GM13976 (cell line): ENCODE measurements around the gene NUAK2.
"Not testable (repeated sequence)": the region's sequence is repeated elsewhere in the genome, so short reads cannot be mapped to it uniquely, and the experiment has no call there.

Source experiments
- DNase-seq: peaks from one replicate; pipeline ENCODE4 v3.0.0; 2012; ENCODE audit warnings: low spot score
- in situ Hi-C: fragments of 300-500 bp; cut with MboI; formaldehyde crosslinking; loops from one replicate; pipeline ENCODE4 v1.12.0; 2022; ENCODE audit warnings: low sequenced_read_pairs, mixed read lengths, inconsistent platforms; ENCODE audit not compliant: unreplicated experiment
- TF ChIP-seq, protein P1 (sequence below): IDR thresholded peaks from 2 replicates; pipeline ENCODE4 v1.5.1; 2012; ENCODE audit warnings: borderline replicate concordance, mild to moderate bottlenecking; ENCODE audit not compliant: insufficient read depth; ENCODE audit errors: extremely low read depth, missing control alignments, control extremely low read depth

The NUAK2 gene

DNA sequence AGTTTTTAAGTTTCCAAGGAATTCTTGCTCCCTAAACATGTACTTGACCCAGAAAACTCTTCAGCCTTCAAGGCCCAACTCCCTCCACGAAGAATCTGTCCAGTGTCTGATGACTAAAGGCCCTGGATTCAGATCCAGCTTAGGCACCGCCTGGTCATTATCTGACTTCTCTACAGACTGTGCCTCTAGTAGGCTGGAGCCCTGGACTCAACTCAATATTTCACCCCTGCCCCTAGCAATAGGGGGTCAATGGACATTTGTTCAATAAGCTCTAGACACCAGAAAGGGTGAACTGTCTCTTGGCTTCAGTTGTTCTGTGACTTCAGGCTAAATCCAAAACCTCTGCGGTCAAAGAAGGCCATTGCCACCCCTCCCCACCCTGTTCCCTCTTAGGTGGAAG lies 34.5 kb downstream of the NUAK2 start:
- no peak for DNase-seq
- TF ChIP-seq, protein P1, sequence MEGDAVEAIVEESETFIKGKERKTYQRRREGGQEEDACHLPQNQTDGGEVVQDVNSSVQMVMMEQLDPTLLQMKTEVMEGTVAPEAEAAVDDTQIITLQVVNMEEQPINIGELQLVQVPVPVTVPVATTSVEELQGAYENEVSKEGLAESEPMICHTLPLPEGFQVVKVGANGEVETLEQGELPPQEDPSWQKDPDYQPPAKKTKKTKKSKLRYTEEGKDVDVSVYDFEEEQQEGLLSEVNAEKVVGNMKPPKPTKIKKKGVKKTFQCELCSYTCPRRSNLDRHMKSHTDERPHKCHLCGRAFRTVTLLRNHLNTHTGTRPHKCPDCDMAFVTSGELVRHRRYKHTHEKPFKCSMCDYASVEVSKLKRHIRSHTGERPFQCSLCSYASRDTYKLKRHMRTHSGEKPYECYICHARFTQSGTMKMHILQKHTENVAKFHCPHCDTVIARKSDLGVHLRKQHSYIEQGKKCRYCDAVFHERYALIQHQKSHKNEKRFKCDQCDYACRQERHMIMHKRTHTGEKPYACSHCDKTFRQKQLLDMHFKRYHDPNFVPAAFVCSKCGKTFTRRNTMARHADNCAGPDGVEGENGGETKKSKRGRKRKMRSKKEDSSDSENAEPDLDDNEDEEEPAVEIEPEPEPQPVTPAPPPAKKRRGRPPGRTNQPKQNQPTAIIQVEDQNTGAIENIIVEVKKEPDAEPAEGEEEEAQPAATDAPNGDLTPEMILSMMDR, result no peak
- in situ Hi-C loops, result no loop called here

DNA sequence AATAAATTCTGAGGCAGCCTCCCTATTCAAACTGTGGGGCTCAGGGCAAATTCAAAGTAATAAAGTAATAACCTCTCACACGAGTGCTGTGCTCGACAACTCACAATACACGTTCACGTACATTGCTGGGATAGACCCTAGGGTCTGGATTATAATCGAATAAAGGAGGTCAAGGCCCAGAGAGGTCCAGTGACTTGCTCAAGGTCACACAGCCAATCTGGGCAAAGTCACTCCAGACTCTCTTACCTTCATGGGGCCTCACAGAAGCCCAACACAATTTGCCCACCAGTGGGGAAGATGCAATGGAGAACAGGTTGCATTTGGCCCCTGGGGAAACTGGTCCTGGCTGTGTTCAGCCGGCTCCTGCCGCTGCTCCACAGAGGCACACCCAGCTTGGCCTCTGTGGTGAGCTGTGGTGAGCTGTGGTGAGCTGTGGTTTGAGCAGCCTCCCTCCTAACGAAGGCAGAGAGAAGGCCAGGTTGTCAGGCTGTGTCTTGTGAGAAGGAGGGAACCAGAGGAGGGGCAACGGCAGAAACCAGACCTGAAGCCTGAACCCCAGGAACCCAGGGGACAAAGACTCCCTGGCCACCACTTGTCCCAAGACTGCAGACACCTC lies 35.1 kb downstream of the NUAK2 start:
- peak; percentile 69 for DNase-seq
- in situ Hi-C loops, result no loop called here
- TF ChIP-seq, protein P1, result no peak

DNA sequence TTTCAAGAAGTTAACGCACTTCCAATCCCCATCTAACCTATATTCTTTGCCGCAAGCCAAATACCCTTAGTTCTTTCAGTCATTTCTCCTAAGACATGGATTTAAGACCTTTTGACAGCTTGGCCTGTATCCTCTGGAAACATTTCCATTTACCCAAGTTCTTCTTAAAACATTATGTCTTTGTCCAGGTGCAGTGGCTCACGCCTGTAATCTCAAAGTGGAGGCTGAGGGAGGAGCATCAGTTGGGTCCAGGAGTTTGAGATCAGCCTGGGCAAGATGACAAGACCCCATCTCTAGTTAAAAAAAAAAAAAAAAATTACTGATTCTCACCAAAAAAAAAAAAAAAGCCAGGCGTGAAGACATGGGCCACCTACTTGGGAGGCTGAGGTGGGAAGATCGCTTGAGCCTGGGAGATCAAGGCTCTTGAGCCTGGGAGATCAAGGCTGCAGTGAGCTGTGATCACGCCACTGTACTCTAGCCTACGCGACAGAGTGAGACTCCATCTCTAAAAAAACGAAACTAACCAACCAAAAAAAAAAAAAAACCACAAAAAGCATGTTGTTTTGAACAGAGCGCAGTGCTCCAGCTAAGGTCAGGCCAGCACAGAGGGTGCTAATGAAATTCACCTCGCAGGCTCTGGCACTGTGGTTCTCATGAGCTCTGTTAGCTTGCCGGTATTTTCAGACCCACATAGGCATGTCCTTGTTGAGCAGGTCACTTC lies 36.0 kb downstream of the NUAK2 start:
- TF ChIP-seq, protein P1, result no peak
- peak; percentile 64 for DNase-seq
- in situ Hi-C loops, result no loop called here

DNA sequence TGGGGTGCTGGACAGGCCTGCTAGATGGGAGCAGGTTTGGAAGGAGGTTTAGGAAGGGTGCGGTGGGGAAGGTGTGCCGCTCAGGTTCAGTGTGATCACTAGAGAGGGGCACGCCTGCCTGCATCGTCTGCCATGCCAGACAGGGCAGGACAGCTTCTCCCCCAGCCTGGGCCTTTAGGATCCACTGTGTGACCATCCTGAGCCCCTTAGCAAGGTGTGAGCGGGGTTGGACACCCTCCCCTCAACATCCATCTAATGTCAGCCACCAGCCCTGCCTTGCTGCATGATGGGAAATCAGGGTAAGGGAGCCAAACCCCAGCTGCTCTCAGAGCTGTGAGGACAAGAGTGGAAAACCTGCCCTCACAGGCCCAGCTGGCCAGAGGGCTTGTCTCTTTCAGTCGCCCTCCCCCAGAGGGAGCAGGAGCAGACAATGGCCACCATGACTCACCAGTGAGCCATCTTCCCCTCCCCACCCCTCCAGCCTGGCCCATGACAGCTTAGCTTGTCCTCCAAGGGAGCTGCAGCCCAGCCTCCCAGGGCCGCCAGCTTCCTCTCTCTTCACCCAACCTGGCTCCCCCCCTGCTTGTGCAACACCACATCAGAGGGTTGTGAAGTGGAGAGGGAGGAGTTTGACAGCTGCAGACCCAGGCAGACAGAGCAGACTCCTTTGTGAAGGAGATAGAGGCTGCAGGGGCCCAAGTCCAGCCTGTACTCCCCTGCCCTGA lies 37.0 kb downstream of the NUAK2 start:
- TF ChIP-seq, protein P1, result no peak
- DNase-seq, result peak; percentile 78
- in situ Hi-C loops, result loop anchor here (5.0 kb wide), 1 partner anchor 38 kb away; the partner anchor contains the start of gene NUAK2

DNA sequence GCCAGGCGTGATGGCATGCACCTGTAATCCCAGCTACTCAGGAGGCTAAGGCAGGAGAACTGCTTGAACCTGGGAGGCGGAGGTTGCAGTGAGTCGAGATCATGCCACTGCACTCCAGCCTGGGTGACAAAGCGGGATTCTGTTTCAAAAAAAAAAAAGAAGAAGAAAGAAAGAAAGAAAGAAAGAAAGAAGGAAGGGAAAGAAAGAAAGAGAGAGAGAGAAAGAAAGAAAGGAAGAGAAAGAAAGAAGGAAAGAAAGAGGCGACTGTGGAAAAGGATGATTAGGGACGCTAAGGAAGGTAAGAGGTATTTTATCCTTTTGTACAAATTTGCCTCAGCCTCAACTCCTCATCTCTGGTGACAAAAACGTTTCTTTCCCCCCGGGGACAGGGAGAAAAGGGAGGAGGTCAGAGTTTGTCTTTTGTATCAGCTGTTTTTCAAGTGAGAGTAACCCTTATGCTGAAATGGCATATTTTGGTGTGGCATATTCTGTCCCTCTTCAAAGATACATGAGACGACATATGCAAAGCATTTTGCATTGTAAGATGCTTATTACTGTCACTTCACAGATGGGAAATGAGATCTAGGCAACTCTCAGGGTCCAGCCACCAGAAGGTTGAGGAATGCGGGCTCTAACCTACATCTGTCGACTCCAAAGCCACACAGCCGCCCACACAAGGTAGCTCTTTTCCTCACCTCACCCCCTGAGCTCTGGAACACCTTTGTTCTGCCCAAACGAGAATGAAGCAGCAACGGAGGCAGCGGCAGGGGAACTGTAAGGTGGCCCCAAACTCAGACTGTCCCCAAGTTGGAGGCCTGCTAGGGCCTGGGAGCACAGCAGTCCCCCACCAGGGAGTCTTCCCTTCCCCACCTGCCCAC lies 38.0 kb downstream of the NUAK2 start:
- in situ Hi-C loops, result loop anchor here (5.0 kb wide), 1 partner anchor 39 kb away; the partner anchor contains the start of gene NUAK2
- TF ChIP-seq, protein P1, result no peak

DNA sequence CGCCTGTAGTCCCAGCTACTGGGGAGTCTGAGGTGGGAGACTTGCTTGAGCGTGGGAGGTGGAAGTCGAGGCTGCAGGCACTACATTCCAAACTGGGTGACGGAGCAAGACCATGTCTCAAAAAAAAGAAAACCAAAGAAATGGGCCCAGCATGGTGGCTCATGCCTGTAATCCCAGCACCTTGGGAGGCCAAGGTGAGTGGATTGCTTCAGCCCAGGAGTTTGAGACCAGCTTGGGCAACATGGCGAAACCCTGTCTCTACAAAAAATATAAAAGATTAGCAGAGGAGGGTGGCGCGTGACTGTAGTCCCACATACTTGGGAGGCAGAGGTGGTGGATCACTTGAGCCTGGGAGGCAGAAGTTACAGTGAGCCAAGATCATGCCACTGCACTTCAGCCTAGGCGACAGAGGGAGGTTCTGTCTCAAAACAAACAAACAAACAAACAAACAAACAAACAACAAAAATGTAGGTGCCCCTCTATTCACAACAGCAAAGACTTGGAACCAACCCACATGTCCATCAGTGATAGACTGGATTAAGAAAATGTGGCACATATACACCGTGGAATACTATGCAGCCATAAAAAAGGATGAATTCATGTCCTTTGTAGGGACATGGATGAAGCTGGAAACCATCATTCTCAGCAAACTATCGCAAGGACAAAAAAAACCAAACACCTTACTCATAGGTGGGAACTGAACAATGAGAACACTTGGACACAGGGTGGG lies 40.7 kb downstream of the NUAK2 start:
- DNase-seq, result not testable (repeated sequence)
- in situ Hi-C loops, result loop anchor here (5.0 kb wide), 1 partner anchor 41 kb away; the partner anchor contains the start of gene NUAK2

More for the DNA sequence above, 38.0 kb downstream of the NUAK2 start:
- no peak for DNase-seq
